DND-41 (cell line): ENCODE measurements around the gene MSGN1.

Source experiments
- EZH2 ChIP-seq: IDR thresholded peaks from 3 replicates; pipeline ENCODE4 v1.6.1; 2012; ENCODE audit warnings: borderline replicate concordance, low read depth, mild to moderate bottlenecking, moderate library complexity, low read length, inconsistent platforms; ENCODE audit not compliant: severe bottlenecking
- TF ChIP-seq, protein P1 (sequence below): IDR thresholded peaks from 2 replicates; pipeline ENCODE4 v1.5.1; 2012; ENCODE audit warnings: borderline replicate concordance, low read length, moderate library complexity, mild to moderate bottlenecking; ENCODE audit not compliant: poor library complexity, severe bottlenecking; ENCODE audit errors: extremely low read depth

DNA sequence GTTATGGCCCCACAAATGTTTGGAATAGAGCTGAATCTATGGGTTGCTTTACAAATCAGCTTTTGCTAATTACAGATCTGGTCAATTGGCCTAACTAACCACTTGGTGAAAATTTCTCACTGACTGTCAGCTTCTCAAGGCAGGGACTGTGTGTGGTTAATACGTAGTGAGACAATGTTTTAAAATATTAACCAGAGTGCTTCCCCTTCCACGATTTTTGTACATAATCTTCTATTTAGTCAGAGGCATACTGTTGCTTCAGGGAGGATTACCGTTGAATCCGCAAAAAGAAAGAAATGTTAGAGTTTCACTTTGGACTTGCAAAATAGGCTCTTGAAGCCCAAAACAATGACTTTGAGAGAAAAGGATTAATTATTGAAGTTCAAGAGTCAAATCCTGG, 47.3 kb downstream of the MSGN1 start:
- TF ChIP-seq, protein P1, sequence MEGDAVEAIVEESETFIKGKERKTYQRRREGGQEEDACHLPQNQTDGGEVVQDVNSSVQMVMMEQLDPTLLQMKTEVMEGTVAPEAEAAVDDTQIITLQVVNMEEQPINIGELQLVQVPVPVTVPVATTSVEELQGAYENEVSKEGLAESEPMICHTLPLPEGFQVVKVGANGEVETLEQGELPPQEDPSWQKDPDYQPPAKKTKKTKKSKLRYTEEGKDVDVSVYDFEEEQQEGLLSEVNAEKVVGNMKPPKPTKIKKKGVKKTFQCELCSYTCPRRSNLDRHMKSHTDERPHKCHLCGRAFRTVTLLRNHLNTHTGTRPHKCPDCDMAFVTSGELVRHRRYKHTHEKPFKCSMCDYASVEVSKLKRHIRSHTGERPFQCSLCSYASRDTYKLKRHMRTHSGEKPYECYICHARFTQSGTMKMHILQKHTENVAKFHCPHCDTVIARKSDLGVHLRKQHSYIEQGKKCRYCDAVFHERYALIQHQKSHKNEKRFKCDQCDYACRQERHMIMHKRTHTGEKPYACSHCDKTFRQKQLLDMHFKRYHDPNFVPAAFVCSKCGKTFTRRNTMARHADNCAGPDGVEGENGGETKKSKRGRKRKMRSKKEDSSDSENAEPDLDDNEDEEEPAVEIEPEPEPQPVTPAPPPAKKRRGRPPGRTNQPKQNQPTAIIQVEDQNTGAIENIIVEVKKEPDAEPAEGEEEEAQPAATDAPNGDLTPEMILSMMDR = no peak
- TF ChIP-seq EZH2 = no peak
